ENCODE measurements around the gene HADHA.

- TF ChIP-seq, protein P1, sequence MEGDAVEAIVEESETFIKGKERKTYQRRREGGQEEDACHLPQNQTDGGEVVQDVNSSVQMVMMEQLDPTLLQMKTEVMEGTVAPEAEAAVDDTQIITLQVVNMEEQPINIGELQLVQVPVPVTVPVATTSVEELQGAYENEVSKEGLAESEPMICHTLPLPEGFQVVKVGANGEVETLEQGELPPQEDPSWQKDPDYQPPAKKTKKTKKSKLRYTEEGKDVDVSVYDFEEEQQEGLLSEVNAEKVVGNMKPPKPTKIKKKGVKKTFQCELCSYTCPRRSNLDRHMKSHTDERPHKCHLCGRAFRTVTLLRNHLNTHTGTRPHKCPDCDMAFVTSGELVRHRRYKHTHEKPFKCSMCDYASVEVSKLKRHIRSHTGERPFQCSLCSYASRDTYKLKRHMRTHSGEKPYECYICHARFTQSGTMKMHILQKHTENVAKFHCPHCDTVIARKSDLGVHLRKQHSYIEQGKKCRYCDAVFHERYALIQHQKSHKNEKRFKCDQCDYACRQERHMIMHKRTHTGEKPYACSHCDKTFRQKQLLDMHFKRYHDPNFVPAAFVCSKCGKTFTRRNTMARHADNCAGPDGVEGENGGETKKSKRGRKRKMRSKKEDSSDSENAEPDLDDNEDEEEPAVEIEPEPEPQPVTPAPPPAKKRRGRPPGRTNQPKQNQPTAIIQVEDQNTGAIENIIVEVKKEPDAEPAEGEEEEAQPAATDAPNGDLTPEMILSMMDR (IDR thresholded peaks at IDR 0.05), result no peak
- TF ChIP-seq POLR2A (IDR thresholded peaks at IDR 0.05), result no peak
Measured at GRCh38 chr2:26162963-26163362, 81.5 kb downstream of the HADHA start.
